ENCODE data around the gene ITIH1.

Gene ITIH1

GRCh38 chr3:52800079-52800478 is 22.7 kb downstream of the ITIH1 start:
- Histone ChIP-seq H2AFZ (ENCODE audit: low read length, unreplicated experiment) (no peak overlapping the region), H3K79me2 (ENCODE audit: control insufficient read depth, insufficient read depth, low read length, unreplicated experiment) (no peaks in the 10 kb centered on the region), H3K27ac (ENCODE audit: low read depth, low read length) (no peak overlapping the region)

GRCh38 chr3:52801839-52802238 is 24.4 kb downstream of the ITIH1 start:
- Histone ChIP-seq H3K36me3 (ENCODE audit: insufficient read depth, low read length) (no peaks in the 10 kb centered on the region), H3K4me3 (ENCODE audit: low read depth, low read length) (no peak overlapping the region), H3K27ac (ENCODE audit: low read depth, low read length) (no peak overlapping the region), H3K79me2 (ENCODE audit: control insufficient read depth, insufficient read depth, low read length, unreplicated experiment) (no peaks in the 10 kb centered on the region), H2AFZ (ENCODE audit: low read length, unreplicated experiment) (no peak overlapping the region), H3K27me3 (ENCODE audit: insufficient read depth, low read length) (no peaks in the 10 kb centered on the region), H3K4me1 (ENCODE audit: control insufficient read depth, insufficient read depth, low read length, unreplicated experiment) (no peaks in the 10 kb centered on the region)

More at GRCh38 chr3:52800079-52800478, 22.7 kb downstream of the ITIH1 start:
- no peaks in the 10 kb centered on the region for H3K4me1 ChIP-seq (ENCODE audit: control insufficient read depth, insufficient read depth, low read length, unreplicated experiment)
- H3K36me3 ChIP-seq (ENCODE audit: insufficient read depth, low read length) = no peaks in the 10 kb centered on the region
- H3K4me3 ChIP-seq (ENCODE audit: low read depth, low read length) = no peak overlapping the region
- H3K27me3 ChIP-seq (ENCODE audit: insufficient read depth, low read length) = no peaks in the 10 kb centered on the region

GRCh38 chr3:52805270-52806039 is 28.1 kb downstream of the ITIH1 start:
- H3K79me2 ChIP-seq (ENCODE audit: control insufficient read depth, insufficient read depth, low read length, unreplicated experiment) = no peaks in the 10 kb centered on the region
- H3K27me3 ChIP-seq (ENCODE audit: insufficient read depth, low read length) = peaks cover 14% of the 10 kb centered on the region; the same call in 1 of the 2 replicates
- no peaks in the 10 kb centered on the region for H3K36me3 ChIP-seq (ENCODE audit: insufficient read depth, low read length)
- no peaks in the 10 kb centered on the region for H3K4me1 ChIP-seq (ENCODE audit: control insufficient read depth, insufficient read depth, low read length, unreplicated experiment)
- H3K4me3 ChIP-seq (ENCODE audit: low read depth, low read length) = no peak overlapping the region
- H3K27ac ChIP-seq (ENCODE audit: low read depth, low read length) = no peak overlapping the region
- H2AFZ ChIP-seq (ENCODE audit: low read length, unreplicated experiment) = no peak overlapping the region

GRCh38 chr3:52809149-52809548 is 31.8 kb downstream of the ITIH1 start:
- H3K27ac ChIP-seq (ENCODE audit: low read depth, low read length) = no peak overlapping the region

GRCh38 chr3:52809662-52810377 is 32.4 kb downstream of the ITIH1 start:
- Histone ChIP-seq H2AFZ (ENCODE audit: low read length, unreplicated experiment) (no peak overlapping the region), H3K27ac (ENCODE audit: low read depth, low read length) (no peak overlapping the region), H3K36me3 (ENCODE audit: insufficient read depth, low read length) (no peaks in the 10 kb centered on the region), H3K79me2 (ENCODE audit: control insufficient read depth, insufficient read depth, low read length, unreplicated experiment) (no peaks in the 10 kb centered on the region), H3K4me3 (ENCODE audit: low read depth, low read length) (no peak overlapping the region), H3K27me3 (ENCODE audit: insufficient read depth, low read length) (peaks cover 14% of the 10 kb centered on the region; the same call in 1 of the 2 replicates), H3K4me1 (ENCODE audit: control insufficient read depth, insufficient read depth, low read length, unreplicated experiment) (no peaks in the 10 kb centered on the region)

More at GRCh38 chr3:52809149-52809548, 31.8 kb downstream of the ITIH1 start:
- Histone ChIP-seq H2AFZ (ENCODE audit: low read length, unreplicated experiment) (no peak overlapping the region), H3K79me2 (ENCODE audit: control insufficient read depth, insufficient read depth, low read length, unreplicated experiment) (no peaks in the 10 kb centered on the region), H3K4me1 (ENCODE audit: control insufficient read depth, insufficient read depth, low read length, unreplicated experiment) (no peaks in the 10 kb centered on the region), H3K27me3 (ENCODE audit: insufficient read depth, low read length) (peaks cover 14% of the 10 kb centered on the region; the same call in 1 of the 2 replicates), H3K4me3 (ENCODE audit: low read depth, low read length) (no peak overlapping the region), H3K36me3 (ENCODE audit: insufficient read depth, low read length) (no peaks in the 10 kb centered on the region)

GRCh38 chr3:52810923-52811322 is 33.5 kb downstream of the ITIH1 start:
- H3K79me2 ChIP-seq (ENCODE audit: control insufficient read depth, insufficient read depth, low read length, unreplicated experiment) = no peaks in the 10 kb centered on the region
- H3K4me3 ChIP-seq (ENCODE audit: low read depth, low read length) = no peak overlapping the region
- peaks cover 14% of the 10 kb centered on the region; the same call in 1 of the 2 replicates for H3K27me3 ChIP-seq (ENCODE audit: insufficient read depth, low read length)
- H2AFZ ChIP-seq (ENCODE audit: low read length, unreplicated experiment) = no peak overlapping the region
- no peaks in the 10 kb centered on the region for H3K36me3 ChIP-seq (ENCODE audit: insufficient read depth, low read length)
- H3K4me1 ChIP-seq (ENCODE audit: control insufficient read depth, insufficient read depth, low read length, unreplicated experiment) = no peaks in the 10 kb centered on the region
- H3K27ac ChIP-seq (ENCODE audit: low read depth, low read length) = no peak overlapping the region

- Histone ChIP-seq H3K4me3 (ENCODE audit: low read depth, low read length) (no peak overlapping the region), H2AFZ (ENCODE audit: low read length, unreplicated experiment) (no peak overlapping the region), H3K27ac (ENCODE audit: low read depth, low read length) (no peak overlapping the region), H3K27me3 (ENCODE audit: insufficient read depth, low read length) (peaks cover 14% of the 10 kb centered on the region; the same call in 1 of the 2 replicates), H3K79me2 (ENCODE audit: control insufficient read depth, insufficient read depth, low read length, unreplicated experiment) (no peaks in the 10 kb centered on the region), H3K36me3 (ENCODE audit: insufficient read depth, low read length) (no peaks in the 10 kb centered on the region), H3K4me1 (ENCODE audit: control insufficient read depth, insufficient read depth, low read length, unreplicated experiment) (no peaks in the 10 kb centered on the region)
Measured at GRCh38 chr3:52811452-52812011, 34.1 kb downstream of the ITIH1 start.

GRCh38 chr3:52813810-52814209 is 36.4 kb downstream of the ITIH1 start:
- H3K79me2 ChIP-seq (ENCODE audit: control insufficient read depth, insufficient read depth, low read length, unreplicated experiment) = no peaks in the 10 kb centered on the region
- H3K4me1 ChIP-seq (ENCODE audit: control insufficient read depth, insufficient read depth, low read length, unreplicated experiment) = no peaks in the 10 kb centered on the region

GRCh38 chr3:52816199-52816598 is 38.8 kb downstream of the ITIH1 start:
- H3K4me1 ChIP-seq (ENCODE audit: control insufficient read depth, insufficient read depth, low read length, unreplicated experiment) = no peaks in the 10 kb centered on the region
- no peak overlapping the region for H2AFZ ChIP-seq (ENCODE audit: low read length, unreplicated experiment)
- no peaks in the 10 kb centered on the region for H3K36me3 ChIP-seq (ENCODE audit: insufficient read depth, low read length)
- no peaks in the 10 kb centered on the region for H3K27me3 ChIP-seq (ENCODE audit: insufficient read depth, low read length)
- H3K27ac ChIP-seq (ENCODE audit: low read depth, low read length) = no peak overlapping the region
- no peaks in the 10 kb centered on the region for H3K79me2 ChIP-seq (ENCODE audit: control insufficient read depth, insufficient read depth, low read length, unreplicated experiment)
- H3K4me3 ChIP-seq (ENCODE audit: low read depth, low read length) = no peak overlapping the region

More at GRCh38 chr3:52813810-52814209, 36.4 kb downstream of the ITIH1 start:
- Histone ChIP-seq H3K27me3 (ENCODE audit: insufficient read depth, low read length) (peaks cover 8% of the 10 kb centered on the region; the same call in 1 of the 2 replicates), H2AFZ (ENCODE audit: low read length, unreplicated experiment) (no peak overlapping the region), H3K27ac (ENCODE audit: low read depth, low read length) (no peak overlapping the region), H3K4me3 (ENCODE audit: low read depth, low read length) (no peak overlapping the region), H3K36me3 (ENCODE audit: insufficient read depth, low read length) (no peaks in the 10 kb centered on the region)

- H3K79me2 ChIP-seq (ENCODE audit: control insufficient read depth, insufficient read depth, low read length, unreplicated experiment) = no peaks in the 10 kb centered on the region
- no peaks in the 10 kb centered on the region for H3K27me3 ChIP-seq (ENCODE audit: insufficient read depth, low read length)
- no peak overlapping the region for H3K27ac ChIP-seq (ENCODE audit: low read depth, low read length)
Measured at GRCh38 chr3:52816654-52817053, 39.3 kb downstream of the ITIH1 start.

More at GRCh38 chr3:52816654-52817053, 39.3 kb downstream of the ITIH1 start:
- Histone ChIP-seq H3K36me3 (ENCODE audit: insufficient read depth, low read length) (no peaks in the 10 kb centered on the region), H3K4me3 (ENCODE audit: low read depth, low read length) (no peak overlapping the region), H3K4me1 (ENCODE audit: control insufficient read depth, insufficient read depth, low read length, unreplicated experiment) (no peaks in the 10 kb centered on the region), H2AFZ (ENCODE audit: low read length, unreplicated experiment) (no peak overlapping the region)

Measured in ACC112 (cell line).